GM18867 (cell line): ENCODE measurements around the gene GGT5.
"Not testable (repeated sequence)": the region's sequence is repeated elsewhere in the genome, so short reads cannot be mapped to it uniquely, and the experiment has no call there.

Experiments
- ATAC-seq: cut with Tn5 transposase; IDR thresholded peaks from one replicate; pipeline ENCODE4 v1.9.1; 2021; ENCODE audit warnings: mild to moderate bottlenecking, moderate library complexity; ENCODE audit not compliant: unreplicated experiment

The GGT5 gene

DNA sequence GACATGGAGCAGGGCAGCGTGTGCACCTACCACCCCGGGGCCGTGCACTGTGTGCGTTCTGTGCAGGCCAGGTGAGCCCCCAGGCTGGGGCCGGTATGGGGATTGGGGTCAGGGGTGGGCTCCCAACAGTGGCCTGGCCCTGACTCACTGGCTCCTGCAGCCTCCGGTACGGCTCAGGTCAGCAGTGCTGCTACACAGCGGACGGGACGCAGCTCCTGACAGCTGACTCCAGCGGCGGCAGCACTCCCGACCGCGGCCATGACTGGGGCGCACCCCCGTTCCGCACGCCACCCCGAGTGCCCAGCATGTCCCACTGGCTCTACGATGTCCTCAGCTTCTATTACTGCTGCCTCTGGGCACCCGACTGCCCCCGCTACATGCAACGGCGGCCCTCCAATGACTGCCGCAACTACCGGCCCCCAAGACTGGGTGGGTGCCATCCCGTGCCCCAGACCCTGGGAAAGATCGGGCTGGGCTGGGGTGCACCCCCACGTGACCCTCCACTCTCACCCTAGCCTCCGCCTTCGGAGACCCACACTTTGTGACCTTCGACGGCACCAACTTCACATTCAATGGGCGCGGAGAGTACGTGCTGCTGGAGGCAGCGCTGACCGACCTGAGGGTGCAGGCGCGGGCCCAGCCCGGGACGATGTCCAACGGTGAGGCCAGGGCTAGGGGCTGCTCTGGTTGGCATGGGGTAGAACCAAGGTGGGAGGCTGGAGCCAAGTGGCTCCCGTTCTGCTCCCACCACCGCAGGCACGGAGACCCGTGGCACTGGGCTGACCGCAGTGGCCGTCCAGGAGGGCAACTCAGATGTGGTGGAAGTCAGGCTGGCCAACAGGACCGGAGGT lies 59.2 kb downstream of the GGT5 start:
- ATAC-seq = no peak

DNA sequence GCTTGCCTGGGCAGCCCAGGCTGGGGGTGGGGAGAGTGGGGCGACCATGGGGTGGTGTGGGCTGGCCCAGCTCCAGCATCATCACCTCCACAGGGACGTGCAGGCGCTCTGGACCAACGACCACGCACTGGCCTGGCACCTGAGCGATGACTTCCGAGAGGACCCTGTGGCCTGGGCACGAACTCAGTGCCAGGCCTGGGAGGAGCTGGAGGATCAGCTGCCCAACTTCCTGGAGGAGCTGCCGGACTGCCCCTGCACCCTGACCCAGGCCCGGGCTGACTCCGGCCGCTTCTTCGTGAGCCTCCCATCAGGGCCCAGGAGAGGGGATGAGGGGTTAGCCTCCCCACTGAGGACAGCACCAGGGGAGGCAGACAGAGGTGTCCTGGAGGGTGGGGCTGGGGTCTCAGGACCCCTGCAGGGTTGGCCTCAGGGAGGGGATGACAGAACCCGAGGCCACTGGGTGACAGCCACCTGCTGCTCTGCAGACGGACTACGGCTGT lies 59.8 kb downstream of the GGT5 start:
- ATAC-seq = no peak

DNA sequence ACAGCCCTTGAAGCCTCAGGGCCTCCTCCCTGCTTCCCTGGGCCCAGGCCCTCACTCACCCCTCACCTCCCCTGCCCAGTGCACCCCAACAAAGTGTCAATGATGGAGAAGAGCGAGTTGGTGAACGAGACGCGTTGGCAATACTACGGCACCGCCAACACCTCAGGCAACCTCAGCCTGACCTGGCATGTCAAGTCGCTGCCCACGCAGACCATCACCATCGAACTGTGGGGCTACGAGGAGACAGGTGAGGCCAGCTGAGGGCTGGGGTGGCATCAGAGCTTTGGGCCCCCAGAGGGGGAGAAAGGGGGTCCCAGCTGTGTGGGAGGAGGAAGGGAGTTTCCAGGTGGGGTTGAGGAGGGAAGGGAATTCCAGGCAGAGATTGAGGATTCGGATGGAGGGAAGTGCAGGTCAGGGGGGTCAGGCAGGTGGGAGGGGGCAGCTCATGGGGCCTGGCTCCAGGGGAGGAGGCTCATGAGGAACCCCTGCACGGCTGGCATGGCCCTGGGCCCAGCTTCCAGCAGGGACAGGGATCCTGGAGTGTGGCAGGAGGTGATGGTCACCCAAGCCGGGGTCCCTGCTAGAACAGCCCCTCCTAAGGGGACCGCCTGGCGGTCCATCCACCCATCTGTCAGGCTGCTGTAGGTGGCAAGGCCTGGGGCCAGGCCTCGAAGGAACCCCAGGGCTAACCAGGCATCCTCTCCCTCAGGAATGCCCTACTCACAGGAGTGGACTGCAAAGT lies 60.7 kb downstream of the GGT5 start:
- ATAC-seq = no peak

DNA sequence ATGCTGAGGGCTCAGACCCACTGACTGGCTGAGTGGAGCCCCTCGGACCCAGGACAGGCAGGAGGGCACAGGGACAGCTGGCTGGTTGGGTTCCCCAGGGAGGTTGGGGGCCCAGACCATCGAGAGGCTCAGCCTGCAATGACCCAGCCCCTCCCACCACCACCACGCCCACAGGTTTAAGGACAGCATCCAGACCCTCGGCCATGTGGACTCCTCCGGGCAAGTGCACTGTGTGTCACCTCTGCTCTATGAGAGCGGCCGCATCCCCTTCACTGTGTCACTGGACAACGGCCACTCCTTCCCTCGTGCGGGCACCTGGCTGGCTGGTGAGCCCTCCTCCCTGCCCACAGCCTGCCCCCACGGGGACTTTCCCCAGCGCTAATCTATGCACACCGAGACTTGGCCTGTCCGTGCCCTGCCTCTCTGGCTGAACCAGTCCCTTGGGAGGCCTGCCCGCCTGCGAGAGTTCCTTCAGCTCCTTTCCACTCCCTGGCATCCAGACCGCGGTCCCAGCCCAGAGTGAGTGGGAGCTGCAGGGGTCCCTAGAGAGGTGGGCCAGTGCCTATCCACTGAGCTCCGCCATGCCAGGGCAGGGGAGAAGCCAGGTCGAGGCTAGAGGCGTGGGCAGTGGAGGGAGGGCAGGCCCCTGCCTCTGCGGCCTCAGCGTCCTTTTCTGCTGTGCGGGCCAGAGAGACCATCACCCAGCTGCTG lies 61.4 kb downstream of the GGT5 start:
- no peak for ATAC-seq

DNA sequence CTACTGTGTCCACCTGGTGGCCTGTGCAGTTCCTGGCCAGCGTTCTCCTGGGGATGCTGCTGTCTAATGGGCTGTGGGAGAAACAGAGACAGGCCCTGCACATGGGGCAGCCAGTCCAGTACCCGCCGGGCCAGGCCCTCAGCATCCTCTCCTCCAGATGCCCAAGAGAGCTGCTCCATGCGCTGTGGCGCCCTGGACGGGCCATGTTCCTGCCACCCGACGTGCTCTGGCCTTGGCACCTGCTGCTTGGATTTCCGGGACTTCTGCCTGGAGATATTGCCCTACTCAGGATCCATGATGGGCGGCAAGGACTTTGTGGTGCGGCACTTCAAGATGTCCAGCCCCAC lies 62.0 kb downstream of the GGT5 start:
- ATAC-seq = not testable (repeated sequence)

DNA sequence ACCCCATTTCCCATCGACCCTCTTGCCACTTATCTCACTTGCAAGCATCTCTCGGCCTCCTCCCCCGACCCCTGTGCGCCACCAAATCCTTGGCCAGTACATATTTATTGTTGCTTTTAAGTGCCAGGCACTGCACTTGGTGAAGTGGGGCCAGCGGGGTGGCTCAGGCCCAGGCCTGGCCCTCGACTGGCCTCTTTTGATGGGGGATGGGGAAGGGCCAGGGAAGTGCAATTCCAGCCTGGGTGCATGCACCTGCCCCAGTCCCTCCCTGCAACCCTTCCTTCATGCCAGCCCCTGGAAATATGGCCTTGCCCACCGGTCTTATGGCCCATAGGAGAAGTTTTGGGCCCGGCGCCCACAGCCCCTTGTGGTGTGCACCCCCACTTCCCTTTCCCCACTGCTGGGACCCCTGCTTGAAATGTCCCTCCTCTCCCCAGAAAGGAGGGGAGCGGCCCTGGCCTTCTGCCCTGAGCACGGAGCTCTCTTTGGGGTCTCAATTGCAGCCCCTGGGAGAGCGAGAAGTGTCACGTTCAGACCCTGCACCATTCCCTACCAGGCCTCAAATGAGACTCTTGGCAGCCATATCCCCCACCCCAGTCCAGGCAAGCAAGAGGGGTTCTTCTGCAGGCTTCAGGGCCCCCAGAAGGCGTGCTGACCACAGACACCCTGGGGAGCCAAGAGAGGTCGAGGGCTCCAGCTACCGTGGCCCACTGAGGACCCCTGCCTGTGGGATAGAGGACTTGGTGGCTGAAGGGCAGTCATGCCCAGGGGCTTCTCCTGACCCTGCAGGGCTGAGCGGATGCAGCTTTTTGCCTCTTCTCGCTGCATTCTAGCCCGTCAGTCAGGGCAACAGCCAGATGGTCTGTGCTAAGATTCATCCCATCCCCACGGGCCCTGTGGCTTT lies 62.6 kb downstream of the GGT5 start:
- ATAC-seq = no peak

DNA sequence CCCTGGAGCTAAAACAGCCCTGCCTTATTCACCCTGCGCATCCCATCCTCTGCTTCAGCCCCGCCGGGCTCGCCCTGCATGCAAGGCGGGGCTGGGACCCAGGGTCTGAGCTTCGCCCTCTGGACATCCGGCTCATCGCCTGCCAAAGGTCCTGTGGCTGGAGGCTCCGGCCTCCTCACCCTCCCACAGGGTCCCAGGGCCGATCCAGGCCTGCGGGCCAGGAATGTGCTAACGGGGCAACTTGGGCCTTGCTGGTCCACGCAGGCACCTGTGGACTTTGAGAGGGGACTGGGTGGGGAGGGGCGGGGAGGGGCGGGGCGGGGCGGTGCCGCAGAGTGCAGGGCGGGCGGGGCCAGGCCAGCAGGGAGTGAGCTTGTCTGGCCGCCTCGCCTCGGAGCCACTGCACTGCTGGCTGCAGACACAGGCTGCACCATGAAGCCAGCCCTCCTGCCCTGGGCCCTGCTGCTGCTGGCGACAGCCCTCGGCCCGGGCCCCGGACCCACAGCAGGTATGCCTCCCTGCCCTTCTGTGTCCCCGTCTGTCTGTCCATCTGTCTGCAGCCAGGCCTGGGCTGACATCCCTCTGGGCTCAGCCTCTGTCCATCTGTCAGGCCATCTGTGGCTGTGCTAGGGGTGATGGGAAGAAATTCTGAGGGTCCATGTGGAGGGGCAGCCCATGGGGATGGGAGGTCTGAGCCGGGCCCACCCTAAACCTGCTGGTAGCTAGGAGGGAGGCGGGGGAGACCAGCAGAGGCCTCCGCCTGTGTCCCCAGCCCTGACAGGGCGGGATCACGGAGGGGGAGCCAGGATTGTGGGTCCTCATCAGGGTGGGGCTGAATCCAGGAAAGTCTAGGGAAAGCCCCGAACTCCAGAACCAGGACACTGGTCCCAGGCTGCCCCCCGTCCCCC lies 63.5 kb downstream of the GGT5 start, which contains the start of gene SUSD2:
SUSD2 (plus strand) TSS at position 400 of the 908 bp plus-strand sequence; CDS start at position 433, 33 bp downstream.
- no peak for ATAC-seq

DNA sequence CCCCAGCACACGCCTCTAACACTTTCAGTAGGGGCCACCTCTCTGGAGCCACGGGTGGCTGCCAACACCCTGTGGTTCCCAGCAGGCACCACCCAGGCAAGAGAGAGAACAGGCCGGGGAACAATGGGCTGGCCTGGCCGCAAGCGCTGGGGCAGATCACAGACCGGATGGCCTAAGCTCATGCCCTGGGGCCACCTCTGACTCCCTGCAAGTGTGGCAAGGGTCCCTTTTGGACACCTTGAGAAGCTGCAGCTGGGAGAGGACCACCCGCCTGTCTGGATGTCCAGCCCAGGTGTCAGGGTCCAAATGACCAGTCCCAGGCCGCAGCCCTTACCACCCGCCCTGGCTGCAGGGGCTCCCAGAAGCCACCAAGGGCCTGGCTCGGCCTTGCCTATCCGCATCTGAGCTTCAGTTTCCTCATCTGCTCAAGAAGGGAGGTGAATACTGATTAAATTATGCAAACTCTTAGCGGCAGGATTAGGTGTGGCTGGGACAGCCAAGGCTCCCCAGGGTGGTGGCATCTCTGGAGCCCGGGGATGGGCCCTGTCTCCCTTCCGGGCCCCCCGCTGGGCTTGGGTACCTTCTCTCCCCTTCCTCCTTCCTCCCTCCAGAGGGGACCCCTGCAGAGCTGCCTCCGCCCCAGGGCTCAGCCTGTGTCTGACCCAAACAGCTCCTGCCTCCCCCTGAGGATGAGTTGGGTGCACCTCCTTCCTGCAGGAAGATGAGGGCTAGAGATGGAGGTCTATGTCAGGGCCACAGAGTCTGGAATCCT lies 64.4 kb downstream of the GGT5 start:
- no peak for ATAC-seq

DNA sequence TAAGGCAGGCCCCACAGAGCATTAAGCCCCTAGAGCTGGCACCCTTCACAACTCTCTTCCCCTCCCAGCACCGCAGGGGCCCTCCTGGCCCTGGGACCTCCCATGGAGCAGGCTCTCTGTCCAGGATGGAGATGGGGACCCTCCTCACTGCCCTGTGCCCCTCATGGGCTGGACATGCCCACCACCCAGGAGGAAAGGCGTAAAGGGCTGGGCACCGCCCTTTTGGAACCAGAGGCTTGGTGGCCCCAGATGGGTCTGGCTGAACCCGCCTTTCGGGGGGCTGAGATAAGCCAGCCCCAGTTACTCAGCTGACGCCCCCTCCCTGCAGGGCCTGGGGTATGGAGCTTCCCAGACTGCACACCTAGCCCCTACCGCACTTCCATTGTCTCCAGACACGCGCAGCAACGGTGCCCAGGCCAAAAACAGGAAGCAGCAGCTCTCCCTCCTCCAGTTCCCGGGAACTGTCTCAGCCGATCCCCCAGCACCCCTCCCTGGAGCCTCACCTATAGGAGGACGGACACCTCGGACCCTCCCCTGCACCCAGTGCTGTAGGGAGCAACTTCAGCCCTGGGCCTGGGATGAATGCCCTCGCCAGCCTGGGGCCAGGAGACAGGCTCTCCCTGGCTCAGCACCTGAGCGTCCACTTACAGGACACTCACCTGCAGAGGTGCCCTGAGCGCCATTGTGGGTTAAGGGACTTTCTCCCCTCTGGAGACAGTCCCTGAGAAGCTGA lies 65.2 kb downstream of the GGT5 start:
- no peak for ATAC-seq

DNA sequence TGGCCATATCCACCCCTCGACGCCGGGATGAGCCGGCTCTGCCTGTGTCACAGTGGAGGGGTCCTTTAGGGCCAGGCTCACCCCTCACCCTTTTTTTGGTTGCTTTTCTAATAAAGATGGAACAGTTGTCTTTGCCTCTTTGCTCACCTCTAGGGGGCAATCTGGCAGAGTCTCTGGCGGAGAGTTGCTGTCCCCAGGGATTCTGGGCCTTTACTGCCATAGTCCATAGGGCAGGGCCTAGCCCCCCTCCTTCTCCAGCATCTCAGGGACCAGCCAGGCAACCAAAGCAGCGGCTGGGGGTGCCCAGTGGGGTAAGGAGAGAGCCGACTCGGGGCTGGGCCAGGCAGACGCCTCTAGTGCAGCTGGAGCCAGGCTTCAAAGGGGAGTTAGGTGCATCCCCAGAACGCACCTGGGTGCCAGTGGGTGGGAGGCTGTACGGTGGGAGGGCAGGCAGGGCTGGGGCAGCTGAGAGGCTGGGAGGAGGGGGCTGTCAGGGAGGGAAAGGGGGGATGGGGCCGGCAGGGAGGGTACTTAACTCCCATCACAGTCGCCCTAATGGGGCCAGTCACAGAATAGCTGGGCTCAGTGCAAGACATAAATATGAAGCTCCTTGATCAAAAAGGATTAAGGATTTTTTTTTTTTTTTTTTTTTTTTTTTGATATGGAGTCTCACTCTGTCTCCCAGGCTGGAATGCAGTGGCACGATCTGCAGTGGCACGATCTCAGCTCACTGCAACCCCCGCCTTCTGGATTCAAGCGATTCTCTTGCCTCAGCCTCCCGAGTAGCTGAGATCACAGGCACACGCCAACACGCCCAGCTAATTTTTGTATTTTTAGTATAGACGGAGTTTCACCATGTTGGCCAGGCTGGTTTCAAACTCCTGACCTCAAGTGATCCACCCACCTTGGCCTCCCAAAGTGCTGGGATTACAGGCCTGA lies 66.1 kb downstream of the GGT5 start:
- ATAC-seq = no peak

DNA sequence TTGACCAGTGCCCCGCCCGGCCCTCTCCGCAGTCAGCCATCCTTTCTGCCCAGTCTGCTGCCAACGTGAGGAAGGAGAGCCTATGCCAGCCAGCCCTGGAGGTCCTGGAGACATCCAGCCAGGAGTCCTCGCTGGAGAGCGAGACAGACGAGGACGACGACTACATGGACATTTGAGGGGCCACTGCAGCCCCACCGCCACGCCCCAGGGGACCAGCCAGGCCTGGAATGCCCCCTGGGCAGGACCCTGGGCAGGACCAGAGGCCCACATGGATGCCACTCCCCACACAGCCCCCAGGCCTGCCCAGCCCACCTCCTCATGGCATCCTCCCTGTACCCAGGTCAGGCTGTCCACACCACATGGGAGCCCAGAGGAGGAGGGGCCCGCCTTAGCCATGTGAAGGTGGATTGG lies 66.9 kb downstream of the GGT5 start:
- no peak for ATAC-seq

DNA sequence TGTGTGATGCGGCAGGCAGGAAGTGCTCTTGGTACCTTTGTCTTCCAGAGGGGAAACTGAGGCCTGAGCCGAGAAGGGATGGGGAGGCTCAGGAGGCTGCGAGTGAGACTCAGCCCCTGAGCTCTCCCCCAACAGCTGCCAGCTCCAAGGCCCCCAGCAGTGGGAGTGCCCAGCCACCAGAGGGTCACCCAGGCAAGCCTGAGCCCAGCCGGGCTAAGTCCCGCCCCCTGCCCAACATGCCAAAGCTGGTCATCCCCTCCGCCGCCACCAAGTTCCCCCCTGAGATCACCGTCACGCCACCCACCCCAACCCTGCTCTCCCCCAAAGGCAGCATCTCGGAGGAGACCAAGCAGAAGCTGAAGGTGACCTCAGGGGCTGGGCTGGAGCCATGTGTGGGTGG lies 67.4 kb downstream of the GGT5 start:
- no peak for ATAC-seq

DNA sequence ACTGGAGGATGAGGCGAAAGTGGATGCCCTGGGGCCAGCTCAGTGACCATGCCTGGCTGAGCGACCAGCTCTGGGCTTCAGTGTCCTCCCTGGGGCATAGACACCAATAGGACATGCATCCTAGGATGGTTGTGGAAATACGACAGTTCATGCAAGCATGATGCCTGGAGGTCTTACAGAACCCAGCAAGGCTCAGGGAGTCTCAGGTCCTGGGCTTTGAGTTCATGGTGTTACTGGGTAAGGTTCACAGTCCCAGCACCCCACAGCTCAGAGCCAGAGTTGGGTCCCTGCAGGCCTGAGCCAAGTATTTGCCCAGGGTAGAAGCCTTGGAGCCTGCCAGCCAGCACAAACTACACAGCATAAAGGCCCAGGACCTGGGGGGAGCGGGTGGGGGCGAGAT lies 67.8 kb downstream of the GGT5 start:
- no peak for ATAC-seq

DNA sequence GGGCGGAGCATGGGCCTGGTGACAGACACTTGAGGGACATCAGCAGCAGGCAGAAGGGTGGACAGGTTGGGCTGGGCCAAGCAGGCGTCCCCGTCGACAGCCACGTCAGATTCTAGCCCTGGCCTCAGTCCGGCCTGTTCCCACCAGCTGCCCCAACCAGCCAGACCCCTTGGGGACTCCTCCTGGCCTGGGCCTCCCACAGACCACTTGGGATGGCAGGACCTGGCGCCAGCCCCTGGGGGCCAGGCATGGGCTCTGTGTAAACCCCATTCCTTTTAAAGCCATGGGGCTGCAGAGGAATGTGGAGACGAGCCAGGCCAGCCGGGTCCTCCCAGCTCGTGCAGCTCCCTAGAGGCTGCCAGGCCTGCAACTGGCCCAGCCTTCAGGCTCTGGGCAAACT lies 68.3 kb downstream of the GGT5 start:
- no peak for ATAC-seq

DNA sequence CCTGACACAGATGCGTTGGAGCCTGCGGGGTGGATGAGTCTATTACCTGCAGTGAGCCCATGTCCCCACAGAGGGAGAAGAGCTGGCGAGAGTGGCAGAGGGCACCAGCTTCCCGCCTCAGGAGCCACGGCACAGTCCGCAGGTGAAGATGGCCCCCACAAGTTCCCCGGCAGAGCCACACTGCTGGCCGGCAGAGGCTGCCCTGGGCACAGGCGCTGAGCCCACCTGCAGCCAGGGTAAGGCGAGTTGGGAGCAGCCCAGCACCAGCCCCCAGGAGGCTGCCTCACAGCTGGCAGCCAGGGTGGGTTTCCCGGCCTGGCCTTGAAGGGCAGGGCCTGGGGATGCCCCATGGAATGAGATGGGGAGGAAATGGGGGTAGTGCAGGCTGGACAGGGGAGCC lies 68.8 kb downstream of the GGT5 start:
- ATAC-seq = no peak

DNA sequence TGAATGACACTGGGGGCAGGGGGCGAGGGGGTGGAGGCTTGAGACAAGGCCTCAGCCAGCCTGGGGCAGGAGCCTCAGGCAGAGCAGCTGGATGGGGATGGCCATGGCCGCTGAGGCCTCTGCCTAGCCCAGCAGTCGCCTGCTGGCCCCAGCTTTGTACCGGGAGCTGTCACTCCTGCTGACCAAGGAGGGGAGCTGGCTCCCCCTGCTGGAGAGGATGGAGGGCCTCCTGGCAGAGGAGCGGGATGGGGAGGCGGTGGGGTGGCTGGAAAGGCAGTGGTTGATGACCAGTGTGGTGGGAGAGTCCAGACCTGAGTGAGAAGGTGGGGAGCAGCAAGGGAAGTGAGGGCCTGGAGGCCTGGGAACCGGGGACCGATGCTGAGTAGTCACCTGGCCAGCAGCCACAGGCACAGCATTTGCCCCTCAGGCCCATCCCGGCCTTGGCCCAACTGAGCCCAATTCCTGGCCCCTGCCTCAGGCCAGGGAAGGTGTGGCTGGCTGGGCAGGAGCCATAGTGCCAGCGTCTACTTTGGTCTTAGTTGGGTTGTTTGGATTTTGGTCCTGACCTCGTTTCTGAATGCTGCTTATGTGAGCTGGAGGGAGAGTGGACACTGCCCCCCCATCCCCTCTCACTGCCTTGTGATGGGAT lies 69.6 kb downstream of the GGT5 start:
- no peak for ATAC-seq
